Measurements from ENCODE around the gene ARPP19.
"Not testable (repeated sequence)": the region's sequence is repeated elsewhere in the genome, so short reads cannot be mapped to it uniquely, and the experiment has no call there.

Gene ARPP19

GRCh38 chr15:52512869-52513268 is 56.0 kb downstream of the ARPP19 start:
- not testable (repeated sequence) for DNase-seq (ENCODE audit: low read depth)

GRCh38 chr15:52511084-52511483 is 57.7 kb downstream of the ARPP19 start:
- no peak for DNase-seq (ENCODE audit: low read depth)

GRCh38 chr15:52509500-52510245 is 59.2 kb downstream of the ARPP19 start:
- no peak for DNase-seq (ENCODE audit: low read depth)

GRCh38 chr15:52506549-52506948 is 62.3 kb downstream of the ARPP19 start:
- DNase-seq (ENCODE audit: low read depth) = no peak

GRCh38 chr15:52505151-52505550 is 63.7 kb downstream of the ARPP19 start:
- no peak for DNase-seq (ENCODE audit: low read depth)

GRCh38 chr15:52503788-52504496 is 64.9 kb downstream of the ARPP19 start:
- DNase-seq (ENCODE audit: low read depth) = peak; percentile 58

- DNase-seq (ENCODE audit: low read depth) = no peak
Observed at GRCh38 chr15:52502608-52503007, 66.2 kb downstream of the ARPP19 start.

- no peak for DNase-seq (ENCODE audit: low read depth)
Observed at GRCh38 chr15:52499506-52499905, 69.3 kb downstream of the ARPP19 start.

GRCh38 chr15:52498706-52499105 is 70.1 kb downstream of the ARPP19 start:
- no peak for DNase-seq (ENCODE audit: low read depth)
